Measurements from ENCODE around the gene CTRB1. TPM values are rescaled to one million over a fixed set of nuclear protein-coding genes. Genes with fewer than 3 reads are reported as not detected.

CTRB1 gene
- polyA plus RNA-seq, 2 donors: 0.34 to 2.0 TPM

DNA sequence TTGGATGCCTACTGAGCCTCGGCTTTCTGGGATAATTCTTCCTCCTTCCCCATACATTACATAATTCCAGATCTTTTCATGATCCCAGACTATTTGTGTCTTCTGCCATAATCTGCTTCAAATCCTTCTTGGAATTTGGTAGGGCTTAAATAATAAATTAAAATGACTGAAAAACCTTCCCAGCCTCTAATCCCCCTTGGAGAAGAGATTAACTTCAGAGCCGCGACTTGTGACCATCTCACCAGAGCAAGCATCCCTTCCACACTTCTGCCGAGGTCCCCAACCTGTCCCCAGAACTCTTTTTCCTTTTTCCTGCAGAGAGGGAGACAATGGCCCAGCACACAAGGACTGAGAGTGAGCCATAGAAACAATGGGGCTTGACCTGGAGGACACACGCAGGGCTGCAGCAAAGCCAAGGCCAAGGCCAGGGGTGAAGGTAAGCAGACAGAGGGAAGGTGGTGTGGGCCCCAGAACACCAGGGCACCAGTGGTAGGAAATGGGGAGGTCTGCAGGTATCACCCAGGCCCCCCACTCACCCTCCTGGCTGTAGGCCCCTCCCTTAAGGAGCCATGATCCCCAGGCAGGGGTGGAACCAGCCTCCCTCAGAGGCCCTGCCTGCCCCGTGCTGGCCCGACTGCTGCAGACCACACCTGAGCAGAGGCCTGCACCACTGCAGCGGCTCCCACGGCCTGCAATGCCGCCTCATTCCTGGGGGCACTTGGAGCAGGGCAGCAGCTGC, 42.2 kb downstream of the CTRB1 start:
- Histone ChIP-seq H3K4me1 (ENCODE audit: control insufficient read depth in 2 of 2, insufficient read depth in 2 of 2, low read length in 1 of 2) (peaks cover 22 to 35% of the 10 kb centered on the region in 2 donors), H3K4me3 (ENCODE audit: low read depth in 1 of 2, low read length in 2 of 2) (no peak overlapping the region), H3K9me3 (ENCODE audit: control insufficient read depth in 2 of 2, insufficient read depth in 1 of 2, low read depth in 1 of 2, low read length in 1 of 2) (no peaks in the 10 kb centered on the region), H3K27me3 (ENCODE audit: control insufficient read depth in 1 of 2, insufficient read depth in 2 of 2, low read length in 2 of 2) (no peaks in the 10 kb centered on the region), H3K27ac (ENCODE audit: low read depth in 2 of 2, low read length in 1 of 2) (no peak overlapping the region), H3K36me3 (ENCODE audit: control insufficient read depth in 2 of 2, insufficient read depth in 2 of 2, low read length in 1 of 2) (peaks cover 0 to 3% of the 10 kb centered on the region in 2 donors)
- 81 to 82% methylated on average over 10 of the region's 10 CpGs for WGBS, 2 donors

DNA sequence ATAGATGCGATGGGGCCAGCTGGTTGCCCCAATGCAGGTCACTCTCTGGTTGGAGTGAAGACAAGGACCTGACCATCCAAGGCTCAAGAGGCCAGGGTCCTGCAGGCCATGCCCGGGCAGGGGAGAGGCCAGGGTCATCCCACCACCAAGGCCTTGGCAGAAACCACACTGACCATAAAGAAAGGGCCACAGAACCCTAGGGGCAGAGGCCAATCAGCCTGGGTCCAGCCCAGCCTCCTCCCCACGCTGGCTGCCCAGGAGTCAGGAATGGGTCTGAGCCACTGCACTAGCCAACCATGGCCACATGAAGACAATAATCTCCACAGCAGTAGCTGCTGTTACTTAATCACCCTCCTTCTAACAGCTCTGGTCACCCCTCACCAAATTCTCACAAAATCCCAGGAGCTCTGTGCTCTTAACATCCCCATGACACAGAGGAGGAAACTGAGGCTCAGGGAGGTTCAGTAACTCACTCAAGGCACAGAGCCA, 42.8 kb downstream of the CTRB1 start:
- Histone ChIP-seq H3K36me3 (ENCODE audit: control insufficient read depth in 2 of 2, insufficient read depth in 2 of 2, low read length in 1 of 2) (peaks cover 0 to 3% of the 10 kb centered on the region in 2 donors), H3K9me3 (ENCODE audit: control insufficient read depth in 2 of 2, insufficient read depth in 1 of 2, low read depth in 1 of 2, low read length in 1 of 2) (no peaks in the 10 kb centered on the region), H3K4me1 (ENCODE audit: control insufficient read depth in 2 of 2, insufficient read depth in 2 of 2, low read length in 1 of 2) (peaks cover 20 to 38% of the 10 kb centered on the region in 2 donors), H3K27me3 (ENCODE audit: control insufficient read depth in 1 of 2, insufficient read depth in 2 of 2, low read length in 2 of 2) (no peaks in the 10 kb centered on the region), H3K4me3 (ENCODE audit: low read depth in 1 of 2, low read length in 2 of 2) (no peak overlapping the region), H3K27ac (ENCODE audit: low read depth in 2 of 2, low read length in 1 of 2) (no peak overlapping the region)
- 90% methylated on average over 3 of the region's 3 CpGs for WGBS, 2 donors

DNA sequence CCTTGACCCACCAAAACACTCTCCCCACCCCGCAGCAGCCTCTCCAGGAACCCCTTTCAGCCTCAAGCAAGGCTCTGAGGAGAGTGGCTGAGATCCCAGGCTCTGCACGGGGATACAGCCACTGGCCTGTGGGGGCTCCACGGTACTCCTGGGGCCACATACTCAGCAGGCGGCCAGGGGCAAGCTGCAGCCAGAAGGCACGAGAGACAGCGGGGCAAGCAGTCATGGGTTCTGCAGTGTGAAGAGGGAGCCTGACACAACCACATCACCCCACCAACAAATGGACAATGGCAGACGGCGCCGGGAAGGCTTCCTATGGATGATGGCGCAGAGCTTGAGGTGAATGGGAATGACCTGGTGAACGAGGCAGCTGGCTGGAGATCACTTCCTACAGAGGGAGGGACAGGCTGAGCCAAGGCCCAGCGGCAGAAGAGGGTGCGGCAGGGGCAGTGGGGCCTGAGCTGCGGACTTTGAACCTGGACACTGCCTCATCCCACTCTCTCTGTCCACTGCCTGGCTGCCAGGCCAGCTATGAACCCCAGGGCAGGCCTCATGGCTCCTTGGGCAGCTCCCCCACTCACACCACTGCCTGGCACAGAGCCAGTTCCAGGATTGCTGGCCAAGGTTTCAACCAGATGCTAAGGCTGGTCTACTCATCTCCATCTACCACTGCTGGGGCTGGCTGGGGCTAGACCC, 43.5 kb downstream of the CTRB1 start:
- no peaks in the 10 kb centered on the region for H3K9me3 ChIP-seq (ENCODE audit: control insufficient read depth in 2 of 2, insufficient read depth in 1 of 2, low read depth in 1 of 2, low read length in 1 of 2)
- H3K4me1 ChIP-seq (ENCODE audit: control insufficient read depth in 2 of 2, insufficient read depth in 2 of 2, low read length in 1 of 2): peaks cover 15 to 37% of the 10 kb centered on the region in 2 donors
- H3K36me3 ChIP-seq (ENCODE audit: control insufficient read depth in 2 of 2, insufficient read depth in 2 of 2, low read length in 1 of 2): peaks cover 0 to 3% of the 10 kb centered on the region in 2 donors
- no peak overlapping the region for H3K27ac ChIP-seq (ENCODE audit: low read depth in 2 of 2, low read length in 1 of 2)
- no peaks in the 10 kb centered on the region for H3K27me3 ChIP-seq (ENCODE audit: control insufficient read depth in 1 of 2, insufficient read depth in 2 of 2, low read length in 2 of 2)
- no peak overlapping the region for H3K4me3 ChIP-seq (ENCODE audit: low read depth in 1 of 2, low read length in 2 of 2)
- WGBS, 2 donors: 75 to 78% methylated on average over 14 of the region's 14 CpGs

DNA sequence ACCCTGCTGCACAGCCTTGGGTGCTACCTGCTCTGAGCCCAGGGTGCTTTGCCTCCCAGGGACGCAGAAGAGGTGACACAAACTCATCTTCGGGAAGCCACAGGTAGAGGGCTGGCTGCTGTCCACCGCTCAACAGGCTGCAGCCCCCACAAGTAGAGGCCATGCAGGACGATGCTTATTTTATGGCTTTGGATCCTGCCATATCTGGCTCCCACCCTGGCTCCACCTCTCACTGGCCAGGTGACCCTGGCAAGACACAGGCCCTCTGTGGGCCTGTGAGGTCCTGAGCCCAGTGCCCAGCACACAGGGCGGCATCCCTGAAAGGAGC, 44.0 kb downstream of the CTRB1 start:
- no peaks in the 10 kb centered on the region for H3K27me3 ChIP-seq (ENCODE audit: control insufficient read depth in 1 of 2, insufficient read depth in 2 of 2, low read length in 2 of 2)
- H3K4me3 ChIP-seq (ENCODE audit: low read depth in 1 of 2, low read length in 2 of 2): no peak overlapping the region
- 74 to 80% methylated on average over 5 of the region's 5 CpGs for WGBS, 2 donors
- peaks cover 16 to 42% of the 10 kb centered on the region in 2 donors for H3K4me1 ChIP-seq (ENCODE audit: control insufficient read depth in 2 of 2, insufficient read depth in 2 of 2, low read length in 1 of 2)
- H3K27ac ChIP-seq (ENCODE audit: low read depth in 2 of 2, low read length in 1 of 2): no peak overlapping the region
- peaks cover 0 to 3% of the 10 kb centered on the region in 2 donors for H3K36me3 ChIP-seq (ENCODE audit: control insufficient read depth in 2 of 2, insufficient read depth in 2 of 2, low read length in 1 of 2)
- H3K9me3 ChIP-seq (ENCODE audit: control insufficient read depth in 2 of 2, insufficient read depth in 1 of 2, low read depth in 1 of 2, low read length in 1 of 2): no peaks in the 10 kb centered on the region

DNA sequence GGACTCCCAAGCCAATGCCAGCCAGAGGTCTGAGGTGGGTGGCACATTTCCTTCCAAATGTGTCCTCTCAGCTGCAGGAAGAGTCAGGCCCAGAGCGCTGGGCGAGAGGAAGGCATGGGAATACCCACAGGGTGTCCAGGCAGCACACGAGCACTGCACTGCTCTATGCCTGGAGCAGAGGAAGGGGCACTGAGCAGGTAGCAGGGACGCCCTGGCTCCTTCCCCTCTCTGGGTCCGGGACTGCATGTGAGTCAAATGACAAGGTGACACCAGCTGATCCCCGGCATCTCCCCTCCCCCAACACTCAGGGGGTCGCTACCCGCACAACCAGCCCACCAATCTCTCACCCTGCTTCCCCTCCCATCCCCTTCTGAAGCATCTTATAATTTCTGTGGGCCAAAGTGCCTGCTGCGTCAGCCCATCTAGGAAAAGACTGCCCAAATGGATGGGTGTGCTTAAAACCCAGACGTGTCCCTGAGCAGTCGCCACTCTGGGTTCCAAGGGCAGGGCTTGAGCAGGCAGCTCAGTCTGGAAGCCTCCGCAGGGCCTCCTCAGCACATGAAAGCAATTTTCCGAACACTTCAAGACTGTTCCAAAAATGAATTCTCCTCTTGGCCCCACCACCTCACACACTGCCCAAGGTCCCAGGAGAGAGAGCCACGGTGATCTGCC, 44.6 kb downstream of the CTRB1 start:
- H3K4me3 ChIP-seq (ENCODE audit: low read depth in 1 of 2, low read length in 2 of 2): no peak overlapping the region
- no peaks in the 10 kb centered on the region for H3K9me3 ChIP-seq (ENCODE audit: control insufficient read depth in 2 of 2, insufficient read depth in 1 of 2, low read depth in 1 of 2, low read length in 1 of 2)
- no peak overlapping the region for H3K27ac ChIP-seq (ENCODE audit: low read depth in 2 of 2, low read length in 1 of 2)
- H3K4me1 ChIP-seq (ENCODE audit: control insufficient read depth in 2 of 2, insufficient read depth in 2 of 2, low read length in 1 of 2): peaks cover 19 to 47% of the 10 kb centered on the region in 2 donors
- peaks cover 0 to 3% of the 10 kb centered on the region in 2 donors for H3K36me3 ChIP-seq (ENCODE audit: control insufficient read depth in 2 of 2, insufficient read depth in 2 of 2, low read length in 1 of 2)
- H3K27me3 ChIP-seq (ENCODE audit: control insufficient read depth in 1 of 2, insufficient read depth in 2 of 2, low read length in 2 of 2): no peaks in the 10 kb centered on the region
- WGBS, 2 donors: 66 to 74% methylated on average over 13 to 14 of the region's 14 CpGs

DNA sequence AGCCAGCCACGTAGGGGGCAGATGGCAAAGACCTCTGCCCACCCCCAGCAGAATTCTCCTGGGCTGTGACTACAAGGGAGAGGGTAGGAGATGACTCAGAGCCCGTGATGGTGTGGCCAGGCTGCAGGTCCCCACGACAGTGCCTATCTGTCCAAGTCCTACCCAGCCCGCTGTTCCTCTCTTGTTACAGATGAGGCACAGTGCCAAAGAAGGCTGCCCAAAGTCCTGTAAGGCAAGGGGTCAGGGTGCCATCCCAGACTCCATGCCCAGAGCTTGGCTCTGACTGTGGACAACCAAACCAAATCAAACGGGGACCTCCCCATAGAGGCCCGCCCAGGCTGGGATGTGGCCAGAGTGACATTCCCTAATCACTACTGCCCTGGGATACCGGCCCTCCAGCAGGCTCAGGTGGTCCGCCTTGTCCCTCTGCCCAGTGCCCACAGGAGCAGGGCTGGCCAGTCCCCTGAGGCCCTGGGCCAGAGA, 45.2 kb downstream of the CTRB1 start:
- peaks cover 19 to 47% of the 10 kb centered on the region in 2 donors for H3K4me1 ChIP-seq (ENCODE audit: control insufficient read depth in 2 of 2, insufficient read depth in 2 of 2, low read length in 1 of 2)
- H3K36me3 ChIP-seq (ENCODE audit: control insufficient read depth in 2 of 2, insufficient read depth in 2 of 2, low read length in 1 of 2): peaks cover 0 to 3% of the 10 kb centered on the region in 2 donors
- peak overlapping the region; percentile 58 to 62 for H3K27ac ChIP-seq (ENCODE audit: low read depth in 2 of 2, low read length in 1 of 2)
- H3K9me3 ChIP-seq (ENCODE audit: control insufficient read depth in 2 of 2, insufficient read depth in 1 of 2, low read depth in 1 of 2, low read length in 1 of 2): no peaks in the 10 kb centered on the region
- H3K27me3 ChIP-seq (ENCODE audit: control insufficient read depth in 1 of 2, insufficient read depth in 2 of 2, low read length in 2 of 2): no peaks in the 10 kb centered on the region
- H3K4me3 ChIP-seq (ENCODE audit: low read depth in 1 of 2, low read length in 2 of 2): peak overlapping the region in 1 of 2 donors; percentile 10
- 33 to 34% methylated on average over 8 of the region's 8 CpGs for WGBS, 2 donors

GRCh38 chr16:75264457-75264998, 45.7 kb downstream of the CTRB1 start:
- peak overlapping the region; percentile 62 to 67 for H3K27ac ChIP-seq (ENCODE audit: low read depth in 2 of 2, low read length in 1 of 2)

GRCh38 chr16:75264999-75265910, 46.5 kb downstream of the CTRB1 start:
- Histone ChIP-seq H3K9me3 (ENCODE audit: control insufficient read depth in 2 of 2, insufficient read depth in 1 of 2, low read depth in 1 of 2, low read length in 1 of 2) (no peaks in the 10 kb centered on the region), H3K36me3 (ENCODE audit: control insufficient read depth in 2 of 2, insufficient read depth in 2 of 2, low read length in 1 of 2) (peaks cover 0 to 3% of the 10 kb centered on the region in 2 donors), H3K4me3 (ENCODE audit: low read depth in 1 of 2, low read length in 2 of 2) (peak overlapping the region; percentile 67 to 75), H3K27ac (ENCODE audit: low read depth in 2 of 2, low read length in 1 of 2) (peak overlapping the region; percentile 67 to 78), H3K27me3 (ENCODE audit: control insufficient read depth in 1 of 2, insufficient read depth in 2 of 2, low read length in 2 of 2) (no peaks in the 10 kb centered on the region), H3K4me1 (ENCODE audit: control insufficient read depth in 2 of 2, insufficient read depth in 2 of 2, low read length in 1 of 2) (peaks cover 19 to 47% of the 10 kb centered on the region in 2 donors)
- 1 to 2% methylated on average over 56 to 74 of the region's 74 CpGs for WGBS, 2 donors

More at GRCh38 chr16:75264457-75264998, 45.7 kb downstream of the CTRB1 start:
- no peaks in the 10 kb centered on the region for H3K27me3 ChIP-seq (ENCODE audit: control insufficient read depth in 1 of 2, insufficient read depth in 2 of 2, low read length in 2 of 2)
- H3K4me1 ChIP-seq (ENCODE audit: control insufficient read depth in 2 of 2, insufficient read depth in 2 of 2, low read length in 1 of 2): peaks cover 19 to 47% of the 10 kb centered on the region in 2 donors
- H3K4me3 ChIP-seq (ENCODE audit: low read depth in 1 of 2, low read length in 2 of 2): peak overlapping the region; percentile 67 to 75
- H3K9me3 ChIP-seq (ENCODE audit: control insufficient read depth in 2 of 2, insufficient read depth in 1 of 2, low read depth in 1 of 2, low read length in 1 of 2): no peaks in the 10 kb centered on the region
- WGBS, 2 donors: 24 to 29% methylated on average over 14 of the region's 14 CpGs
- peaks cover 0 to 3% of the 10 kb centered on the region in 2 donors for H3K36me3 ChIP-seq (ENCODE audit: control insufficient read depth in 2 of 2, insufficient read depth in 2 of 2, low read length in 1 of 2)
